Gastroesophageal sphincter (tissue), 4 donors: ENCODE data around the gene ERV3-1. TPM values are rescaled to one million over a fixed set of nuclear protein-coding genes. Genes with fewer than 3 reads are reported as not detected.

Experiments
- ATAC-seq: fragments of 150-250 bp; one replicate; pipeline ENCODE4 v1.9.1; 2016; ENCODE audit warnings: mild to moderate bottlenecking, moderate library complexity
- H3K27ac ChIP-seq, 4 donors: fragments of 200-600 bp; sonication (generic) in 3 of 4; 1 replicate in 3 of 4; 2 replicates in 1 of 4; pipeline ENCODE4 v1.5.1; 2016 to 2019
- H3K27me3 ChIP-seq: fragments of 200-600 bp; sonication (generic); one replicate; pipeline ENCODE4 v1.5.1; 2019
- H3K36me3 ChIP-seq, 2 donors: fragments of 200-600 bp; sonication (generic); one replicate each; pipeline ENCODE4 v1.5.1; 2019; ENCODE audit warnings: control low read depth in 1 of 2
- H3K4me1 ChIP-seq, 3 donors: fragments of 200-600 bp; sonication (generic); 1 replicate in 2 of 3; 2 replicates in 1 of 3; pipeline ENCODE4 v1.5.1; 2016 to 2019; ENCODE audit warnings: control low read depth in 2 of 3
- H3K4me3 ChIP-seq, 2 donors: fragments of 200-600 bp; sonication (generic); one replicate each; pipeline ENCODE4 v1.5.1; 2019; ENCODE audit warnings: mild to moderate bottlenecking in 1 of 2, moderate library complexity in 1 of 2
- H3K9me3 ChIP-seq, 3 donors: fragments of 200-600 bp; sonication (generic); one replicate each; pipeline ENCODE4 v1.5.1; 2017 to 2019; ENCODE audit warnings: control low read depth in 2 of 3
- EP300 ChIP-seq: sonication (generic); formaldehyde crosslinking; IDR thresholded peaks from one replicate; pipeline ENCODE4 v1.6.1; 2017; ENCODE audit warnings: antibody characterized with exemption, mild to moderate bottlenecking
- POLR2A ChIP-seq, 2 donors: fragments of 450-650 bp; IDR thresholded peaks; one replicate each; pipeline ENCODE4 v1.6.1; 2017; ENCODE audit warnings: antibody characterized with exemption in 2 of 2, mild to moderate bottlenecking in 2 of 2, moderate library complexity in 1 of 2
- POLR2AphosphoS5 ChIP-seq: sonication (generic); formaldehyde crosslinking; IDR thresholded peaks from one replicate; pipeline ENCODE4 v1.6.1; 2017; ENCODE audit warnings: antibody characterized with exemption
- WGBS, 2 donors: methylation state at CpG; one replicate each; pipeline ENCODE4 v1.1.5; 2018; ENCODE audit warnings: low coverage in 1 of 2; 5-methylcytosine and 5-hydroxymethylcytosine counted together
- total RNA-seq, 4 donors: library from RNA; depleted of rRNA; stranded (reverse); fragments of >200 nt; gene quantifications; one replicate each; pipeline ENCODE4 v1.1.0, GENCODE V29; 2016
- TF ChIP-seq, protein P1 (sequence below), 4 experiments: fragments of 200-600 bp in 2 of 4; fragments of 450-650 bp in 2 of 4; sonication (generic) in 1 of 4; IDR thresholded peaks; one replicate each; pipeline ENCODE4 v1.5.1; 2017 to 2019; ENCODE audit warnings: antibody characterized with exemption in 4 of 4, mild to moderate bottlenecking in 2 of 4, moderate library complexity in 2 of 4

Gene ERV3-1
- total RNA-seq, 4 donors from 2014 or later = 5.6 to 17.7 (median 9.4) TPM

DNA sequence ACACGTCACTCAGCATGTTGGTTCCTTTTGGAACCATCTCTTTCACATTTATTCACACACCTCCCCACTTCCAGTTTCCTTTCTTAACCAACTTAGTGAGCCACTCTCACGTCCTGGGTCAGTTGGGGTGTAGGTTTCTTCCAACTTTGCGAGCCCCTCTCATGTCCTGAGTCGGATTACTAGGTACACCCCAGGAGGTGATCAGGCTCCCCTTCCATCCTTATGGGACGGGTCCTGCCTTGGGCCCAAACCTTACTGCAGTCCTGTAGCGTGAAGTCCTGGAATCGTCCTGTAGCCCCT lies 7.7 kb downstream of the ERV3-1 start:
- ATAC-seq = no peak
- H3K36me3 ChIP-seq = peaks cover 0 to 18% of the 10 kb centered on the region in 2 donors
- no peak overlapping the region for H3K4me3 ChIP-seq
- H3K27ac ChIP-seq = peak overlapping the region in 2 of 4 donors; percentile 69 to 74
- 88 to 100% methylated on average over 2 to 3 of the region's 7 CpGs for WGBS, 2 donors
- no peaks in the 10 kb centered on the region for H3K9me3 ChIP-seq
- H3K27me3 ChIP-seq = no peaks in the 10 kb centered on the region
- no peak for TF ChIP-seq POLR2AphosphoS5
- no peak for TF ChIP-seq EP300
- TF ChIP-seq, protein P1, sequence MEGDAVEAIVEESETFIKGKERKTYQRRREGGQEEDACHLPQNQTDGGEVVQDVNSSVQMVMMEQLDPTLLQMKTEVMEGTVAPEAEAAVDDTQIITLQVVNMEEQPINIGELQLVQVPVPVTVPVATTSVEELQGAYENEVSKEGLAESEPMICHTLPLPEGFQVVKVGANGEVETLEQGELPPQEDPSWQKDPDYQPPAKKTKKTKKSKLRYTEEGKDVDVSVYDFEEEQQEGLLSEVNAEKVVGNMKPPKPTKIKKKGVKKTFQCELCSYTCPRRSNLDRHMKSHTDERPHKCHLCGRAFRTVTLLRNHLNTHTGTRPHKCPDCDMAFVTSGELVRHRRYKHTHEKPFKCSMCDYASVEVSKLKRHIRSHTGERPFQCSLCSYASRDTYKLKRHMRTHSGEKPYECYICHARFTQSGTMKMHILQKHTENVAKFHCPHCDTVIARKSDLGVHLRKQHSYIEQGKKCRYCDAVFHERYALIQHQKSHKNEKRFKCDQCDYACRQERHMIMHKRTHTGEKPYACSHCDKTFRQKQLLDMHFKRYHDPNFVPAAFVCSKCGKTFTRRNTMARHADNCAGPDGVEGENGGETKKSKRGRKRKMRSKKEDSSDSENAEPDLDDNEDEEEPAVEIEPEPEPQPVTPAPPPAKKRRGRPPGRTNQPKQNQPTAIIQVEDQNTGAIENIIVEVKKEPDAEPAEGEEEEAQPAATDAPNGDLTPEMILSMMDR (IDR thresholded peaks at IDR 0.05) = no peak
- no peak for TF ChIP-seq POLR2A (IDR thresholded peaks at IDR 0.05)
- peaks cover 0 to 55% (median 0%) of the 10 kb centered on the region in 3 donors for H3K4me1 ChIP-seq

DNA sequence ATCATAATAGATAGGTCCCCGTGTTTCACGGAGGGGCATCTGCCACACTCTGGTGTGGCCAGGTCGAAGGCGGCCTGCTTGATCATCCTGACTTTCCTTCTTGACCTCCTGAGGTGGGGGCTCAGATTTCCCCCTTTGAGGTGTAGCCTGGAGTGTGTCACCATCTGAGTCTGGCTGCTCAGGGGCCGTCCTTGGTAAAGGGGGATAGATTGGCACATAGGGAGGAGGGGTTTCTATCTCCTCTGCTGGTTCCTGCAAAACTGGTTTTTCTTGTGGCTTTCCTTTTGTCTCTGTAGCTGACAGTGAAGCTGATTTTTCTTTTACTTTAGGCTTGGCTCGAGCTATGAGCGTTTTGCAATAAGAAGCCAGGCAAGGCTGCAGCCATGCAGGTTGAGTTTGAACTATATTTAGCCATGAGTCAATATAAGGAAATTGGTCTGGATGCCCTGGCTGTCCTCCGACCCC lies 8.5 kb downstream of the ERV3-1 start:
- no peaks in the 10 kb centered on the region for H3K27me3 ChIP-seq
- 0 to 60% methylated on average over 3 to 7 of the region's 8 CpGs for WGBS, 2 donors
- H3K4me1 ChIP-seq = peaks cover 0 to 48% (median 0%) of the 10 kb centered on the region in 3 donors
- H3K9me3 ChIP-seq = no peaks in the 10 kb centered on the region
- peak overlapping the region in 3 of 4 donors; percentile 24 to 74 (median 69) for H3K27ac ChIP-seq
- peak; percentile 71 for ATAC-seq
- peaks cover 0 to 22% of the 10 kb centered on the region in 2 donors for H3K36me3 ChIP-seq
- H3K4me3 ChIP-seq = no peak overlapping the region
- TF ChIP-seq POLR2AphosphoS5 (no peak), EP300 (no peak), POLR2A (IDR thresholded peaks at IDR 0.05) (no peak)
- TF ChIP-seq, protein P1 (IDR thresholded peaks at IDR 0.05) = no peak

DNA sequence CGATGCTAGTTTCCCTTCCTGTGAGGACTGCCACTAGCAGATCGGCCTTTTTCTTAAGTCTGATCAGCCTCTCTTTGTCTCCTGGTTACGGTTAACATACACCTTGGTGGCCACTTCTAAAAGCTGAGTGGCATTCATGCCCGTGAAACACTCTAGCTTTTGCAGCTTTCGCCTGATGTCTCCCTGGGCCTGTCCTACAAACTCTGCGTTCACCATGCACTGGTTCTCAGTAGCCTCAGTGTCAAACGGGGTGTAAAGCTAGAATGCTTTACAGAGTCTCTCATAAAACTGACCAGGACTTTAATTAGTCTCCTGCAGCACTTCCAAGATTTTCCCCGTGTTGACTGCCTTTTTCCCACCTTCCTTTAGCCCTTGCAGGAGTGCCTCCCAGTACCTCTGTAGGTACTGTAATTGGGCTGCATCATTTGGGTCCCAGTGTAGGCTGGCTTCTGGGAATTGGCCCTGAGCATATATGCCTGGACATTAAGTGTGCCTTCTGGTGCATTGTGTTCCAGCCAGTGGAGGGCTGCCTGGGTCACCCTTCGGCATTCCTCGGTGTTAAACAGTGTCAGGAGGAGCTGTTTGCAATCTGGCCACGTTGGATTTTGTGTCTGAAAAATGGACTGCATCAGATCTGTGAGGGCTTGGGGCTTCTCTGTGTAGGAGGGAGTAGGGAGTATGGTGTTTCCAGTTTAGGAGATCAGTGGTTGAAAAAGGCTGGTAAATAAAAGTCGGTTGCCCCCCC lies 9.2 kb downstream of the ERV3-1 start:
- Histone ChIP-seq H3K27ac (peak overlapping the region in 3 of 4 donors; percentile 24 to 74 (median 69)), H3K4me1 (peaks cover 0 to 43% (median 0%) of the 10 kb centered on the region in 3 donors), H3K4me3 (no peak overlapping the region), H3K36me3 (peaks cover 0 to 28% of the 10 kb centered on the region in 2 donors), H3K9me3 (no peaks in the 10 kb centered on the region), H3K27me3 (no peaks in the 10 kb centered on the region)
- TF ChIP-seq EP300 = no peak
- TF ChIP-seq POLR2A (IDR thresholded peaks at IDR 0.05) = no peak
- TF ChIP-seq, protein P1 (IDR thresholded peaks at IDR 0.05) = no peak
- TF ChIP-seq POLR2AphosphoS5 = no peak
- ATAC-seq = no peak
- 91 to 93% methylated on average over 7 to 8 of the region's 12 CpGs for WGBS, 2 donors

DNA sequence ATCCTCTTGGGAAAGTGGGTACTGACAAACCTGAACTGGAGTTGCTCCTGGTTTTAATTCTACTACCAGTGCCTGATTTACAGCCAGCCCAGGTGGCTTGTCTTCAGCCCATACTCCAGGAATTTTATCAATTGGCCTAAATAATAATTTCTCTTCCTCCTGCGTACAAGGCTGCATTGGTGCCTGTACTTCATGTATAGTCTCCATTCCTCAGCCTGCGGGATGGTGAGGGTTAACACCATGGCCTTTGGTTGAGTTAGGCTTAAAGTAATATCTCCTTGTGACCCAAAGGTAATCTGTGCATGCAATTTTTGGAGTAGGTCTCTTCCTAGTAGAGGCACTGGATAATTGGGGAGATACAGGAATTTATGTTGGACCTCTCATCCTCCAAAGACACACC lies 10.2 kb downstream of the ERV3-1 start:
- no peak for ATAC-seq
- TF ChIP-seq POLR2A (IDR thresholded peaks at IDR 0.05) (no peak), POLR2AphosphoS5 (no peak), EP300 (no peak)
- TF ChIP-seq, protein P1 (IDR thresholded peaks at IDR 0.05) = no peak
- Histone ChIP-seq H3K36me3 (peaks cover 0 to 35% of the 10 kb centered on the region in 2 donors), H3K4me1 (peaks cover 0 to 34% (median 0%) of the 10 kb centered on the region in 3 donors), H3K27ac (no peak overlapping the region), H3K27me3 (no peaks in the 10 kb centered on the region), H3K4me3 (no peak overlapping the region), H3K9me3 (peaks cover 0 to 8% (median 0%) of the 10 kb centered on the region in 3 donors)
- 94% methylated on average over 2 of the region's 2 CpGs; no CpG with 5 or more reads in 1 of the 2 donors for WGBS, 2 donors

DNA sequence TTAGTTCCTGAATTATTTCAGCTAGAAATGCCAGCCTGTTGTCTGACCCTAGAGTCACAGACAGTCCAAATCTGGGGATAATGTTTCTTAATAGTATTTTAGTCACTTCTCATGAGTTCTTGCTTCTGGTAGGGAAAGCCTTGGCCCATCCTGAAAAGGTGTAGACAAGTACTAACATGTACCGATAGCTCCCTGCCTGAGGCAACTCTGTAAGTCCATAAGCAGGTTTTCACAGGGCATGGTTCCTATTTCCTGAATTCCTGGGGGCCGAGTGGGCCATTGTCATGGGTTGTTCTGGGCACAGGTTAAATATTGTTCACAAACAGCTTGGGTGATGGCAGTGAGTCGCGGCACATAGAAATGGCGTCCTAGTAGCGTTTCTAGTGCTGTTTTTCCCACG lies 12.6 kb downstream of the ERV3-1 start:
- Histone ChIP-seq H3K36me3 (peaks cover 0 to 37% of the 10 kb centered on the region in 2 donors), H3K4me3 (no peak overlapping the region), H3K9me3 (peaks cover 0 to 18% (median 0%) of the 10 kb centered on the region in 3 donors), H3K27me3 (no peaks in the 10 kb centered on the region), H3K27ac (no peak overlapping the region), H3K4me1 (peaks cover 0 to 22% (median 0%) of the 10 kb centered on the region in 3 donors)
- WGBS, 2 donors = 100% methylated on average over 3 of the region's 7 CpGs; no CpG with 5 or more reads in 1 of the 2 donors
- no peak for ATAC-seq
- TF ChIP-seq EP300 (no peak), POLR2A (IDR thresholded peaks at IDR 0.05) (no peak)
